K562 (cell line): Measurements from ENCODE around the gene RBM20. TPM values are rescaled to one million over a fixed set of nuclear protein-coding genes. Genes with fewer than 3 reads are reported as not detected.

Experiments
- ADNP ChIP-seq: fragments of 200-800 bp; sonication (Bioruptor generic); IDR thresholded peaks from 2 replicates; pipeline ENCODE4 v1.6.1; 2016; ENCODE audit warnings: missing genetic modification characterization, missing compliant biosample characterization
- CBX1 ChIP-seq: sonication (generic); IDR thresholded peaks from 2 replicates; pipeline ENCODE4 v1.6.1; 2016; ENCODE audit warnings: antibody characterized with exemption, low read depth, mild to moderate bottlenecking
- CREM ChIP-seq: IDR thresholded peaks from 2 replicates; pipeline ENCODE4 v1.6.1; 2014; ENCODE audit warnings: antibody characterized with exemption, low read depth
- DMBX1 ChIP-seq: fragments of 250-450 bp; sonication (Bioruptor Pico); IDR thresholded peaks from 2 replicates; pipeline ENCODE4 v1.8.0; 2022; ENCODE audit warnings: inconsistent platforms, mild to moderate bottlenecking, moderate library complexity, borderline replicate concordance
- ELF4 ChIP-seq: fragments of 450-650 bp; formaldehyde crosslinking; IDR thresholded peaks from 2 replicates; pipeline ENCODE4 v1.4.0; 2022; ENCODE audit warnings: missing genetic modification characterization
- EWSR1 ChIP-seq: fragments of 450-650 bp; IDR thresholded peaks from 2 replicates; pipeline ENCODE4 v1.6.1; 2018; ENCODE audit warnings: borderline replicate concordance, mild to moderate bottlenecking, low read depth, moderate library complexity; ENCODE audit not compliant: partially characterized antibody
- FOXJ3 ChIP-seq: sonication (generic); formaldehyde crosslinking; IDR thresholded peaks from 2 replicates; pipeline ENCODE4 v1.4.0; 2020; ENCODE audit warnings: mild to moderate bottlenecking, missing genetic modification reagents
- GATAD2A ChIP-seq: fragments of 450-650 bp; IDR thresholded peaks from 2 replicates; pipeline ENCODE4 v1.6.1; 2017
- MEIS2 ChIP-seq: fragments of 450-650 bp; IDR thresholded peaks from 2 replicates; pipeline ENCODE4 v1.6.1; 2014; ENCODE audit warnings: mild to moderate bottlenecking; ENCODE audit not compliant: partially characterized antibody
- PHF20 ChIP-seq: fragments of 450-650 bp; IDR thresholded peaks from 2 replicates; pipeline ENCODE4 v1.6.1; 2018; ENCODE audit not compliant: partially characterized antibody
- RBM15 ChIP-seq: fragments of 200-400 bp; formaldehyde crosslinking; IDR thresholded peaks from 2 replicates; pipeline ENCODE4 v1.6.1; 2018; ENCODE audit warnings: mild to moderate bottlenecking, low read length, moderate library complexity; ENCODE audit not compliant: insufficient read depth
- RCOR1 ChIP-seq, 2 experiments: IDR thresholded peaks; 2 replicates each; pipeline ENCODE4 v1.6.1; 2012; ENCODE audit warnings: low read depth in 2 of 2, low read length in 2 of 2, borderline replicate concordance in 1 of 2, improper control_type of control experiment in 1 of 2
- TAF9B ChIP-seq: fragments of 450-650 bp; IDR thresholded peaks from 2 replicates; pipeline ENCODE4 v1.6.1; 2018; ENCODE audit warnings: mild to moderate bottlenecking; ENCODE audit not compliant: partially characterized antibody
- TFAM ChIP-seq: fragments of 250-450 bp; sonication (Bioruptor Pico); conservative IDR thresholded peaks from 2 replicates; pipeline ENCODE4 v1.5.0; 2021; ENCODE audit warnings: mild to moderate bottlenecking, moderate library complexity
- WHSC1 ChIP-seq: IDR thresholded peaks from one replicate; pipeline ENCODE4 v1.6.1; 2012; ENCODE audit warnings: low read length, control low read depth, inconsistent platforms
- XRCC5 ChIP-seq: fragments of 200-400 bp; formaldehyde crosslinking; IDR thresholded peaks from 2 replicates; pipeline ENCODE4 v1.6.1; 2017; ENCODE audit warnings: low read depth, mild to moderate bottlenecking, low read length
- ZSCAN32 ChIP-seq: fragments of 450-650 bp; formaldehyde crosslinking; IDR thresholded peaks from 2 replicates; pipeline ENCODE4 v1.4.0; 2020; ENCODE audit warnings: mild to moderate bottlenecking, moderate library complexity
- polyA plus RNA-seq, 8 experiments: library from polyadenylated mRNA; depleted of rRNA in 4 of 8; stranded (reverse) in 5 of 8; unstranded in 3 of 8; fragments of >200 nt; fragmentation: Nextera tagmentation in 2 of 8; fragmentation: Illumina TruSeq in 1 of 8; extraction: Ambion mirVana in 2 of 8; extraction: Trizol in 1 of 8; gene quantifications; 2 replicates each; pipeline versions ENCODE4 v1.2.1 to v1.2.3, GENCODE V29; 2011 to 2014; ENCODE audit warnings: inconsistent platforms in 1 of 8, missing spikeins in 1 of 8
- total RNA-seq, 7 experiments: library from RNA; depleted of rRNA in 6 of 7; stranded (reverse); fragments of >200 nt in 6 of 7; fragmentation: Illumina TruSeq in 2 of 7; extraction: Trizol in 2 of 7; gene quantifications; 2 replicates each; pipeline versions ENCODE4 v1.2.1 to v1.2.3, GENCODE V29; 2011 to 2021; ENCODE audit warnings: low replicate concordance in 1 of 7
- TF ChIP-seq, protein P1 (sequence below): fragments of 250-450 bp; sonication (Bioruptor Pico); IDR thresholded peaks from 2 replicates; pipeline ENCODE4 v1.9.0; 2021; ENCODE audit warnings: mild to moderate bottlenecking, inconsistent platforms
- TF ChIP-seq, protein P2 (sequence below): sonication (generic); formaldehyde crosslinking; IDR thresholded peaks from 2 replicates; pipeline ENCODE4 v1.8.0; 2022; ENCODE audit warnings: missing genetic modification reagents, mild to moderate bottlenecking, borderline replicate concordance
- TF ChIP-seq, protein P3 (sequence below), 2 experiments: IDR thresholded peaks in 1 of 2; conservative IDR thresholded peaks in 1 of 2; 2 replicates each; pipeline ENCODE4 v1.6.1; 2016; ENCODE audit warnings: low read depth in 2 of 2, mild to moderate bottlenecking in 1 of 2, missing compliant biosample characterization in 1 of 2, missing genetic modification characterization in 1 of 2, moderate library complexity in 1 of 2

The RBM20 gene
- total and polyA plus RNA-seq, 9 of the 15 experiments (the other 6 are each of a cell fraction or from before 2014, with no cell fraction given): 0.63 to 5.7 (median 3.2) TPM

DNA sequence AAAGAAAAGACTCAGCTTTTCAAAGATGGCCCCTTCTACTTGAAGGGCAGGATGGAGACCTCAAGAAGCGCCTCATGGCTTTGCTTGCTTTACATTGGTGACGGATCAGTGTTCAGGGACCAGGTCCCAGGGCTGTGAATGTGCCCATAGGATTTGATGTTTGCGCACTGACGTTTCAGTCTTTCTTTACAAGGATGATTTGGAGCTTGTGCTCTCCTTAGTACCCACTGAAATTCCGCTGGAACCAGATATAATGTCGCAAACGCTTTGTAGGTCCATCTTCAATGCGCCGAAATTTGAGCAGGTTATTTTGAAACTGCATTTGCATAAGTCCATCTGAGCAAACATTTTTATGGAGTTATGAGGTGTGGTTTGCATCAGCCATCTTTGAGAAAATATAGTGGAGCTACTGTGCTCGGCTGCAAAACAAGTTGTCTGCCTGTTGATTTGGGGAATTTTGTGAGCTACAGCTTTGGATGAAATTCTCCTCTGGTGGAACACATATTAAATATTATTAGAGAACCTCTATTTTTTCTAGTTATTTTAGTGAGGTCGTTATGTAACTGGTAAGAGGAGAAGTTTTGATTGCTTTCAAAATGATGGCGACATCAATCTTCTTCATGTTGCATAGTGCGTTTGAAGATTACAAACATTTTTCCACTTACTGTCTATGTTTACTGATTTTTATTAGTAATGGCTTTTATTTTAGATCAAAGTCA is 2.4 kb downstream of the RBM20 start (continued):
- TF ChIP-seq CBX1 (no peak), RCOR1 (IDR thresholded peaks at IDR 0.05; ENCODE audit: borderline replicate concordance in 1 of 2, low read depth in 2 of 2, low read length in 2 of 2) (0 out of 4 replicates have a peak, but pooled peaks of 1 of the 2 experiments have one; percentile 31), CREM (peak; percentile 35; the same call in 1 of the 2 replicates), EWSR1 (no peak), TAF9B (no peak), MEIS2 (peak; percentile 48), GATAD2A (no peak), RBM15 (no peak), WHSC1 (no peak), DMBX1 (CRISPR knock-in tag) (0 out of 2 replicates have a peak, but pooled peaks have one; percentile 29), PHF20 (no peak), XRCC5 (no peak), ZSCAN32 (0 out of 2 replicates have a peak, but pooled peaks have one; percentile 11), TFAM (CRISPR knock-in tag) (no peak), ELF4 (CRISPR knock-in tag) (0 out of 2 replicates have a peak, but pooled peaks have one; percentile 44), ADNP (no peak), FOXJ3 (CRISPR knock-in tag) (no peak)
- TF ChIP-seq, protein P1, sequence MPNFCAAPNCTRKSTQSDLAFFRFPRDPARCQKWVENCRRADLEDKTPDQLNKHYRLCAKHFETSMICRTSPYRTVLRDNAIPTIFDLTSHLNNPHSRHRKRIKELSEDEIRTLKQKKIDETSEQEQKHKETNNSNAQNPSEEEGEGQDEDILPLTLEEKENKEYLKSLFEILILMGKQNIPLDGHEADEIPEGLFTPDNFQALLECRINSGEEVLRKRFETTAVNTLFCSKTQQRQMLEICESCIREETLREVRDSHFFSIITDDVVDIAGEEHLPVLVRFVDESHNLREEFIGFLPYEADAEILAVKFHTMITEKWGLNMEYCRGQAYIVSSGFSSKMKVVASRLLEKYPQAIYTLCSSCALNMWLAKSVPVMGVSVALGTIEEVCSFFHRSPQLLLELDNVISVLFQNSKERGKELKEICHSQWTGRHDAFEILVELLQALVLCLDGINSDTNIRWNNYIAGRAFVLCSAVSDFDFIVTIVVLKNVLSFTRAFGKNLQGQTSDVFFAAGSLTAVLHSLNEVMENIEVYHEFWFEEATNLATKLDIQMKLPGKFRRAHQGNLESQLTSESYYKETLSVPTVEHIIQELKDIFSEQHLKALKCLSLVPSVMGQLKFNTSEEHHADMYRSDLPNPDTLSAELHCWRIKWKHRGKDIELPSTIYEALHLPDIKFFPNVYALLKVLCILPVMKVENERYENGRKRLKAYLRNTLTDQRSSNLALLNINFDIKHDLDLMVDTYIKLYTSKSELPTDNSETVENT: no peak
- TF ChIP-seq, protein P2, sequence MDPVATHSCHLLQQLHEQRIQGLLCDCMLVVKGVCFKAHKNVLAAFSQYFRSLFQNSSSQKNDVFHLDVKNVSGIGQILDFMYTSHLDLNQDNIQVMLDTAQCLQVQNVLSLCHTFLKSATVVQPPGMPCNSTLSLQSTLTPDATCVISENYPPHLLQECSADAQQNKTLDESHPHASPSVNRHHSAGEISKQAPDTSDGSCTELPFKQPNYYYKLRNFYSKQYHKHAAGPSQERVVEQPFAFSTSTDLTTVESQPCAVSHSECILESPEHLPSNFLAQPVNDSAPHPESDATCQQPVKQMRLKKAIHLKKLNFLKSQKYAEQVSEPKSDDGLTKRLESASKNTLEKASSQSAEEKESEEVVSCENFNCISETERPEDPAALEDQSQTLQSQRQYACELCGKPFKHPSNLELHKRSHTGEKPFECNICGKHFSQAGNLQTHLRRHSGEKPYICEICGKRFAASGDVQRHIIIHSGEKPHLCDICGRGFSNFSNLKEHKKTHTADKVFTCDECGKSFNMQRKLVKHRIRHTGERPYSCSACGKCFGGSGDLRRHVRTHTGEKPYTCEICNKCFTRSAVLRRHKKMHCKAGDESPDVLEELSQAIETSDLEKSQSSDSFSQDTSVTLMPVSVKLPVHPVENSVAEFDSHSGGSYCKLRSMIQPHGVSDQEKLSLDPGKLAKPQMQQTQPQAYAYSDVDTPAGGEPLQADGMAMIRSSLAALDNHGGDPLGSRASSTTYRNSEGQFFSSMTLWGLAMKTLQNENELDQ (CRISPR knock-in tag): no peak
- TF ChIP-seq, protein P3, sequence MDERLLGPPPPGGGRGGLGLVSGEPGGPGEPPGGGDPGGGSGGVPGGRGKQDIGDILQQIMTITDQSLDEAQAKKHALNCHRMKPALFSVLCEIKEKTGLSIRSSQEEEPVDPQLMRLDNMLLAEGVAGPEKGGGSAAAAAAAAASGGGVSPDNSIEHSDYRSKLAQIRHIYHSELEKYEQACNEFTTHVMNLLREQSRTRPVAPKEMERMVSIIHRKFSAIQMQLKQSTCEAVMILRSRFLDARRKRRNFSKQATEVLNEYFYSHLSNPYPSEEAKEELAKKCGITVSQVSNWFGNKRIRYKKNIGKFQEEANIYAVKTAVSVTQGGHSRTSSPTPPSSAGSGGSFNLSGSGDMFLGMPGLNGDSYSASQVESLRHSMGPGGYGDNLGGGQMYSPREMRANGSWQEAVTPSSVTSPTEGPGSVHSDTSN (CRISPR knock-in tag; IDR thresholded peaks at IDR 0.05; ENCODE audit: low read depth): no peak
- TF ChIP-seq, protein P3 (tag; conservative IDR thresholded peaks at IDR 0.05; ENCODE audit: low read depth): peak; percentile 27; the same call in 1 of the 2 replicates
